Neural progenitor cell (in vitro differentiated cells): ENCODE measurements around the gene DAB2.

Experiments
- CTCF ChIP-seq: fragments of 200-600 bp; sonication (generic); IDR thresholded peaks from 2 replicates; pipeline ENCODE4 v1.5.1; 2017; ENCODE audit warnings: antibody characterized with exemption, mild to moderate bottlenecking
- EZH2 ChIP-seq: fragments of 200-600 bp; sonication (generic); IDR thresholded peaks from 2 replicates; pipeline ENCODE4 v1.6.1; 2017; ENCODE audit warnings: antibody characterized with exemption, mild to moderate bottlenecking, moderate library complexity
- EZH2phosphoT487 ChIP-seq: fragments of 200-600 bp; sonication (generic); IDR thresholded peaks from 2 replicates; pipeline ENCODE4 v1.6.1; 2017; ENCODE audit warnings: antibody characterized with exemption

GRCh38 chr5:39331861-39332381 lies 92.9 kb downstream of the DAB2 start:
- TF ChIP-seq CTCF = no peak
- TF ChIP-seq EZH2 = no peak
- no peak for TF ChIP-seq EZH2phosphoT487
